ENCODE measurements around the gene CBX2.

GRCh38 chr17:79728908-79729471 is 49.0 kb upstream of the CBX2 start:
- TF ChIP-seq CTCF (IDR thresholded peaks at IDR 0.05; ENCODE audit: borderline replicate concordance, extremely low read depth, low read length, poor library complexity, severe bottlenecking) (no peak), EZH2 (IDR thresholded peaks at IDR 0.05; ENCODE audit: borderline replicate concordance, low read depth, low read length, severe bottlenecking) (no peak)

All from DND-41 (cell line).